ENCODE results near the gene CDON. TPM values are rescaled to one million over a fixed set of nuclear protein-coding genes. Genes with fewer than 3 reads are reported as not detected.

CDON gene
- total RNA-seq, 2 experiments from 2014 or later = 3.2 to 4.0 TPM

GRCh38 chr11:126054882-126055281 lies 7.8 kb downstream of the CDON start:
- ChIA-PET POLR2A (no interaction called here), CTCF (no interaction called here)
- intact Hi-C loops (cut with micrococcal nuclease) = no loop called here
- ATAC-seq = no peak
- Mint-ChIP-seq H3K27me3 (peaks cover 11% of the 10 kb centered on the region), H3K9me3 (no peaks in the 10 kb centered on the region), H3K36me3 (ENCODE audit: low read depth) (no peaks in the 10 kb centered on the region), H3K27ac (no peak overlapping the region), H3K4me1 (ENCODE audit: low read depth) (peaks cover 4% of the 10 kb centered on the region), H3K4me3 (no peak overlapping the region)
- DNase-seq = no peak
- TF ChIP-seq CTCF (IDR thresholded peaks at IDR 0.05) = no peak

GRCh38 chr11:126054408-126054807 lies 8.3 kb downstream of the CDON start:
- Mint-ChIP-seq H3K4me1 (ENCODE audit: low read depth) (peaks cover 6% of the 10 kb centered on the region), H3K4me3 (no peak overlapping the region), H3K36me3 (ENCODE audit: low read depth) (no peaks in the 10 kb centered on the region), H3K9me3 (no peaks in the 10 kb centered on the region), H3K27me3 (peaks cover 8% of the 10 kb centered on the region), H3K27ac (no peak overlapping the region)
- TF ChIP-seq CTCF (IDR thresholded peaks at IDR 0.05) = no peak
- no peak for DNase-seq
- POLR2A ChIA-PET = no interaction called here
- no peak for ATAC-seq
- intact Hi-C loops (cut with micrococcal nuclease) = no loop called here
- CTCF ChIA-PET = no interaction called here

- intact Hi-C loops (cut with micrococcal nuclease) = no loop called here
- DNase-seq (no peak), ATAC-seq (no peak)
- Mint-ChIP-seq H3K4me1 (ENCODE audit: low read depth) (peaks cover 6% of the 10 kb centered on the region), H3K9me3 (no peaks in the 10 kb centered on the region), H3K4me3 (no peak overlapping the region), H3K27ac (no peak overlapping the region), H3K27me3 (peaks cover 4% of the 10 kb centered on the region), H3K36me3 (ENCODE audit: low read depth) (no peaks in the 10 kb centered on the region)
- TF ChIP-seq CTCF (IDR thresholded peaks at IDR 0.05) = no peak
- POLR2A ChIA-PET = no interaction called here
- CTCF ChIA-PET = no interaction called here
Observed at GRCh38 chr11:126053415-126054286, 9.0 kb downstream of the CDON start.

- H3K36me3 Mint-ChIP-seq (ENCODE audit: low read depth) = no peaks in the 10 kb centered on the region
- POLR2A ChIA-PET = interaction anchor here (1.0 kb wide), 1 partner anchor 10 kb away, joined by 3 read pairs; no protein-coding TSS in a partner anchor
Observed at GRCh38 chr11:126051117-126051516, 11.5 kb downstream of the CDON start.

More at GRCh38 chr11:126051117-126051516, 11.5 kb downstream of the CDON start:
- Mint-ChIP-seq H3K9me3 (no peaks in the 10 kb centered on the region), H3K27ac (no peak overlapping the region), H3K4me1 (ENCODE audit: low read depth) (peaks cover 6% of the 10 kb centered on the region), H3K27me3 (no peaks in the 10 kb centered on the region), H3K4me3 (no peak overlapping the region)
- ATAC-seq (no peak), DNase-seq (no peak)
- CTCF ChIA-PET = no interaction called here
- TF ChIP-seq CTCF (IDR thresholded peaks at IDR 0.05) = no peak
- intact Hi-C loops (cut with micrococcal nuclease) = no loop called here
